CD4-positive, alpha-beta T cell (primary cell): Measurements from ENCODE around the gene GRIN2A. TPM values are rescaled to one million over a fixed set of nuclear protein-coding genes. Genes with fewer than 3 reads are reported as not detected.

Experiments used
- ATAC-seq: fragments of 200-7000 bp; cut with Tn5 transposase; one replicate; pipeline ENCODE4 v1.10.0; 2022; ENCODE audit warnings: mild to moderate bottlenecking; ENCODE audit not compliant: poor library complexity
- CTCF ChIA-PET: fragments of 350-600 bp; sonication (Branson Sonifier 250); formaldehyde crosslinking; loops from one replicate; lab custom pipeline; 2021; ENCODE audit warnings: antibody characterized with exemption, inconsistent platforms; lab: Charles Lee
- POLR2A ChIA-PET: fragments of 350-600 bp; sonication (Branson Sonifier 250); formaldehyde crosslinking; loops from one replicate; lab custom pipeline; 2021; ENCODE audit warnings: antibody characterized with exemption, inconsistent platforms; lab: Charles Lee
- DNase-seq, 14 experiments: peaks; one replicate each; pipeline ENCODE4 v3.0.0-alpha.2; 2013 to 2020; ENCODE audit warnings: mixed read lengths in 2 of 14
- H3K27ac ChIP-seq, 2 donors: one replicate each; pipeline versions ENCODE4 v1.5.1 to v1.7.0; 2013; ENCODE audit warnings: low read length in 2 of 2, low read depth in 1 of 2, mild to moderate bottlenecking in 1 of 2
- H3K27me3 ChIP-seq, 2 experiments: 1 replicate in 1 of 2; 2 replicates in 1 of 2; pipeline versions ENCODE4 v1.6.1 to v1.7.0; 2013; ENCODE audit warnings: low read length in 2 of 2, control low read depth in 1 of 2, mild to moderate bottlenecking in 1 of 2, moderate library complexity in 1 of 2; ENCODE audit not compliant: insufficient read depth in 2 of 2, control insufficient read depth in 1 of 2
- H3K36me3 ChIP-seq: one replicate; pipeline ENCODE4 v1.6.1; 2013; ENCODE audit warnings: low read length, control low read depth; ENCODE audit not compliant: insufficient read depth
- H3K4me1 ChIP-seq: one replicate; pipeline ENCODE4 v1.6.1; 2013; ENCODE audit warnings: low read length, control low read depth; ENCODE audit not compliant: insufficient read depth
- H3K4me3 ChIP-seq: one replicate; pipeline ENCODE4 v1.5.1; 2013; ENCODE audit warnings: mild to moderate bottlenecking, low read length, moderate library complexity
- H3K9me3 ChIP-seq, 2 experiments: 1 replicate in 1 of 2; 2 replicates in 1 of 2; pipeline versions ENCODE4 v1.6.1 to v1.7.0; 2013; ENCODE audit warnings: low read length in 2 of 2, mild to moderate bottlenecking in 2 of 2, control low read depth in 1 of 2, moderate library complexity in 1 of 2; ENCODE audit not compliant: control insufficient read depth in 1 of 2, insufficient read depth in 1 of 2
- H3K27ac Mint-ChIP-seq: one replicate; pipeline ENCODE4 v1.8.0; 2020; ENCODE audit warnings: mixed read lengths
- H3K27me3 Mint-ChIP-seq: one replicate; pipeline ENCODE4 v1.8.0; 2021; ENCODE audit warnings: mixed read lengths
- H3K36me3 Mint-ChIP-seq: one replicate; pipeline ENCODE4 v1.8.0; 2021; ENCODE audit warnings: low read depth, mixed read lengths
- H3K4me1 Mint-ChIP-seq: one replicate; pipeline ENCODE4 v1.8.0; 2021; ENCODE audit warnings: low read depth, mixed read lengths
- H3K4me3 Mint-ChIP-seq: one replicate; pipeline ENCODE4 v1.8.0; 2020; ENCODE audit warnings: mild to moderate bottlenecking, mixed read lengths
- H3K9me3 Mint-ChIP-seq: one replicate; pipeline ENCODE4 v1.8.0; 2020; ENCODE audit warnings: mixed read lengths
- CTCF ChIP-seq: fragments of 200-600 bp; IDR thresholded peaks from one replicate; pipeline ENCODE4 v1.8.0; 2022; ENCODE audit warnings: antibody characterized with exemption, mild to moderate bottlenecking
- intact Hi-C, 2 experiments: fragments of 100-400 bp; cut with DNase I in 1 of 2; cut with micrococcal nuclease in 1 of 2; formaldehyde crosslinking; loops; one replicate each; pipeline versions ENCODE4 v1.15.1 to v1.9.0; 2023 to 2025; cut with DNase I, micrococcal nuclease
- total RNA-seq, 174 experiments: library from RNA in 2 of 174; stranded (reverse) in 2 of 174; gene quantifications; one replicate each; pipeline ENCODE4 v1.2.3 and lab custom pipeline; 2021 to 2026

Gene GRIN2A
- total RNA-seq, 2 experiments from 2014 or later = not detected

GRCh38 chr16:10065019-10065418 is 117.2 kb downstream of the GRIN2A start:
- no peaks in the 10 kb centered on the region for H3K27me3 ChIP-seq
- no peak for TF ChIP-seq CTCF
- Mint-ChIP-seq H3K27ac (no peak overlapping the region), H3K4me1 (no peaks in the 10 kb centered on the region), H3K9me3 (no peaks in the 10 kb centered on the region), H3K4me3 (no peak overlapping the region), H3K36me3 (no peaks in the 10 kb centered on the region), H3K27me3 (no peaks in the 10 kb centered on the region)
- DNase-seq (no peak), ATAC-seq (no peak)
- no peak overlapping the region for H3K4me3 ChIP-seq
- POLR2A ChIA-PET = no interaction called here
- H3K36me3 ChIP-seq = no peaks in the 10 kb centered on the region
- intact Hi-C loops = no loop called here
- H3K4me1 ChIP-seq = no peaks in the 10 kb centered on the region
- no peak overlapping the region for H3K27ac ChIP-seq
- H3K9me3 ChIP-seq = no peaks in the 10 kb centered on the region
- CTCF ChIA-PET = no interaction called here

GRCh38 chr16:10048850-10049249 is 133.4 kb downstream of the GRIN2A start:
- Mint-ChIP-seq H3K9me3 (peaks cover 2% of the 10 kb centered on the region), H3K4me3 (no peak overlapping the region), H3K4me1 (no peaks in the 10 kb centered on the region), H3K27ac (no peak overlapping the region), H3K27me3 (peaks cover 16% of the 10 kb centered on the region), H3K36me3 (no peaks in the 10 kb centered on the region)
- H3K27me3 ChIP-seq = peaks cover 0 to 5% of the 10 kb centered on the region in 2 experiments
- ChIA-PET POLR2A (no interaction called here), CTCF (no interaction called here)
- H3K9me3 ChIP-seq = peaks cover 0 to 3% of the 10 kb centered on the region in 2 experiments
- ATAC-seq (no peak), DNase-seq (no peak)
- intact Hi-C loops = no loop called here
- H3K4me3 ChIP-seq = no peak overlapping the region
- no peaks in the 10 kb centered on the region for H3K36me3 ChIP-seq
- no peaks in the 10 kb centered on the region for H3K4me1 ChIP-seq
- no peak overlapping the region for H3K27ac ChIP-seq
- no peak for TF ChIP-seq CTCF

GRCh38 chr16:10045947-10046346 is 136.3 kb downstream of the GRIN2A start:
- Mint-ChIP-seq H3K27ac (no peak overlapping the region), H3K36me3 (no peaks in the 10 kb centered on the region), H3K27me3 (peaks cover 30% of the 10 kb centered on the region), H3K4me1 (no peaks in the 10 kb centered on the region), H3K9me3 (peaks cover 2% of the 10 kb centered on the region), H3K4me3 (no peak overlapping the region)
- Histone ChIP-seq H3K27ac (no peak overlapping the region), H3K36me3 (no peaks in the 10 kb centered on the region), H3K4me3 (no peak overlapping the region), H3K4me1 (no peaks in the 10 kb centered on the region), H3K27me3 (peaks cover 0 to 5% of the 10 kb centered on the region in 2 experiments), H3K9me3 (peaks cover 0 to 4% of the 10 kb centered on the region in 2 experiments)
- no peak for DNase-seq
- intact Hi-C loops = no loop called here
- ATAC-seq = no peak
- POLR2A ChIA-PET = no interaction called here
- CTCF ChIA-PET = no interaction called here
- no peak for TF ChIP-seq CTCF
